Right lobe of liver (tissue), 6 donors: Measurements from ENCODE around the gene GNAI3. TPM values are rescaled to one million over a fixed set of nuclear protein-coding genes. Genes with fewer than 3 reads are reported as not detected.

Source experiments
- ATAC-seq, 4 donors: fragments of 200-7000 bp; cut with Tn5 transposase; one replicate each; pipeline ENCODE4 v1.9.1; 2020; ENCODE audit warnings: mild to moderate bottlenecking in 4 of 4, moderate library complexity in 4 of 4
- DNase-seq, 3 donors: peaks; one replicate each; pipeline ENCODE4 v3.0.0-alpha.2; 2020
- H3K27ac ChIP-seq, 3 donors: fragments of 200-600 bp; one replicate each; pipeline ENCODE4 v1.8.0; 2022
- H3K27me3 ChIP-seq, 2 donors: fragments of 200-600 bp; one replicate each; pipeline ENCODE4 v1.8.0; 2022
- H3K36me3 ChIP-seq, 4 donors: fragments of 200-600 bp; sonication (generic) in 1 of 4; one replicate each; pipeline versions ENCODE4 v1.5.1 to v1.8.0; 2017 to 2022; ENCODE audit warnings: control low read depth in 1 of 4
- H3K4me1 ChIP-seq, 4 donors: fragments of 200-600 bp; sonication (generic) in 1 of 4; one replicate each; pipeline versions ENCODE4 v1.5.1 to v1.8.0; 2017 to 2022; ENCODE audit warnings: control low read depth in 1 of 4
- H3K4me3 ChIP-seq, 3 donors: fragments of 200-600 bp; one replicate each; pipeline ENCODE4 v1.8.0; 2022
- H3K9me3 ChIP-seq, 4 donors: fragments of 200-600 bp; sonication (generic) in 1 of 4; one replicate each; pipeline versions ENCODE4 v1.5.1 to v1.8.0; 2017 to 2022; ENCODE audit warnings: control low read depth in 1 of 4
- POLR2A ChIP-seq: fragments of 450-650 bp; IDR thresholded peaks from one replicate; pipeline ENCODE4 v1.6.1; 2017; ENCODE audit warnings: antibody characterized with exemption, mild to moderate bottlenecking
- WGBS: methylation state at CpG from one replicate; pipeline ENCODE4 v1.1.6; 2018; ENCODE audit warnings: low coverage, low lambda C conversion rate; ENCODE audit not compliant: insufficient coverage; ENCODE audit errors: missing lambda C conversion rate; 5-methylcytosine and 5-hydroxymethylcytosine counted together
- intact Hi-C, 2 donors: fragments of 100-400 bp; cut with DNase I; formaldehyde crosslinking; loops; one replicate each; pipeline versions ENCODE4 v1.11.2 to v1.14.1; 2022
- total RNA-seq, 6 experiments: library from RNA; depleted of rRNA in 2 of 6; stranded (reverse); fragments of >200 nt in 2 of 6; fragmentation: NEBNext Ultra II Directional in 3 of 6; extraction: Animal tissue kit (Norgen Biotek cat#: 25700) in 3 of 6; gene quantifications; one replicate each; pipeline versions ENCODE4 v1.1.0 to v1.2.4, GENCODE V29; 2016 to 2023
- TF ChIP-seq, protein P1 (sequence below), 4 donors: fragments of 200-600 bp in 3 of 4; fragments of 450-650 bp in 1 of 4; IDR thresholded peaks; one replicate each; pipeline versions ENCODE4 v1.5.1 to v1.8.0; 2016 to 2022; ENCODE audit warnings: antibody characterized with exemption in 4 of 4, mild to moderate bottlenecking in 2 of 4
- donor health status: DM: no; HTN: yes; CAD: no.
- donor health status: DM: no; HTN: no; CAD: no.
- donor health status: DM: no; HTN: no; CAD: no.
- donor health status: DM: no; HTN: yes; CAD: no.
- donor health status: DM: no; HTN: yes; CAD: no.

GNAI3 gene
- total RNA-seq, 6 experiments from 2014 or later, result 2.5 to 4.3 (median 3.3) TPM

DNA sequence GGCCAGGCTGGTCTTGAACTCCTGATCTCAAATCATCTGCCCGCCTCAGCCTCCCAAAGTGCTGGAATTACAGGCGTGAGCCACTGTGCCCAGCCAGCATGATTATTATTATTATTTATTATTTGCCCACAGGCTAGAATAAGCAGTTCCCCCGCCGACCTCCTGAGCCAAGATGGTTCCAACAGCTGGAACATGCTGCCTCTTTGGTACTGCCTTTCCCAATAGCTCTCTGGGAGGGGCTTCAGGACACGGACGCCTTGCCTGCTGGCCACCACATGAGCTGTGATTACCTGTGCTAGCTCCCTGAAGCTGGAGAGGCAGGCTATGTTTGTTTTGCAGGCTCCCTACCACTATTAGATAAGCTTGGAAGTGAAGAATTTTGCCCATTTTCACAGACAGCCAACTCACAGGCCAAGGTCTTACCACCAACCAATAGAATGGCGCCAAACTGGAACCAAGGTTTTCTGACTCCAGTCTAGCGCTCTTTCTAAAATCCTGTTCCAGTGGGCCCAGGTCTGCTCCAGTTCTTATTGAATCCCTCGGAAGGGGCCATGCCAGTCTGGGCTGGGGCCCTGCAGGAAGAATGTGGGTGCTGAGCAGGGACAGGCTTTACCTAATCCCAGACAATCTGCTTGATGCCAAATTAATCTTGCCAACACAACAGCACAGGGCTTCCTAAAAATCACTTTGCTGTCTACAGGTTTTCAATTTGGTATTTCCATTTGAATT, 10.8 kb upstream of the GNAI3 start:
- intact Hi-C loops, result no loop called here
- ATAC-seq (no peak), DNase-seq (no peak)
- Histone ChIP-seq H3K27ac (no peak overlapping the region), H3K27me3 (no peaks in the 10 kb centered on the region), H3K9me3 (no peaks in the 10 kb centered on the region), H3K36me3 (no peaks in the 10 kb centered on the region), H3K4me1 (peaks cover 0 to 3% (median 0%) of the 10 kb centered on the region in 4 donors), H3K4me3 (no peak overlapping the region)
- no peak for TF ChIP-seq POLR2A
- TF ChIP-seq, protein P1, sequence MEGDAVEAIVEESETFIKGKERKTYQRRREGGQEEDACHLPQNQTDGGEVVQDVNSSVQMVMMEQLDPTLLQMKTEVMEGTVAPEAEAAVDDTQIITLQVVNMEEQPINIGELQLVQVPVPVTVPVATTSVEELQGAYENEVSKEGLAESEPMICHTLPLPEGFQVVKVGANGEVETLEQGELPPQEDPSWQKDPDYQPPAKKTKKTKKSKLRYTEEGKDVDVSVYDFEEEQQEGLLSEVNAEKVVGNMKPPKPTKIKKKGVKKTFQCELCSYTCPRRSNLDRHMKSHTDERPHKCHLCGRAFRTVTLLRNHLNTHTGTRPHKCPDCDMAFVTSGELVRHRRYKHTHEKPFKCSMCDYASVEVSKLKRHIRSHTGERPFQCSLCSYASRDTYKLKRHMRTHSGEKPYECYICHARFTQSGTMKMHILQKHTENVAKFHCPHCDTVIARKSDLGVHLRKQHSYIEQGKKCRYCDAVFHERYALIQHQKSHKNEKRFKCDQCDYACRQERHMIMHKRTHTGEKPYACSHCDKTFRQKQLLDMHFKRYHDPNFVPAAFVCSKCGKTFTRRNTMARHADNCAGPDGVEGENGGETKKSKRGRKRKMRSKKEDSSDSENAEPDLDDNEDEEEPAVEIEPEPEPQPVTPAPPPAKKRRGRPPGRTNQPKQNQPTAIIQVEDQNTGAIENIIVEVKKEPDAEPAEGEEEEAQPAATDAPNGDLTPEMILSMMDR (IDR thresholded peaks at IDR 0.05), result no peak
- 82% methylated on average over 8 of the region's 9 CpGs for WGBS

DNA sequence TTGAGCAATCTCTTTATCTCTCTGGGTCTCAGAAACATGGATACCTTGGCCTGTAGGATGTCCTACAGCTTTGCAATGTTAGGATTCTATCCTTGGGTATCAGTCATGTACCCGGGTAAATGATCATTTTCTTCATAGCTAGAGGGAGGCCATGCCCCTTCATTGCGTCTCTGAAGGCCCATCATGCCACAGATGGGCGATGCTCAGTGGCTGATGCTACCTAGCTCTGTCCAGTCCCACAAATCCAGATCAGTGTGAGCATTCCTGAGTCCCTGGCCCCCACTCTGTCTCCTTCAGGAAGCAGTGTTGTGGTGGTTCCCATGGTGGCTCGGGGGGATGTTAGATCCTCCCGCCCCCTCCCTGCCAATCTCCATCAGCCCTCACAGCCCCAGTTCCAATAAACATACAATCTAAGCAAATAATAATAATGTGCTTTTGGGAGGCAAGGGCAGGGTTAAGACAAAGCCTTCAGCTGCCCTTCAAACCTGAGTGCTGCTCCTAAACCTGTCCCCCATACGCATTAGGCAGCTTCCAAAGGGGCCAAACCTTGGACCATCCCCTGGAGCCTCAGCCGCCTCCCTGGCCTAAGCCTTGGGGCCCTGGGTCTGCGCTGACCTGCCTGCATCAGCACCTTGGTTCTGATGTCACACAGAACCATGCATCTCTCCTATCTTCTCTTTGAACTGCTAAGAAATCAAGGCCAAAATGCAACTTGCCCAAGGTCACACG, 9.4 kb upstream of the GNAI3 start:
- Histone ChIP-seq H3K36me3 (no peaks in the 10 kb centered on the region), H3K27ac (no peak overlapping the region), H3K9me3 (no peaks in the 10 kb centered on the region), H3K27me3 (no peaks in the 10 kb centered on the region), H3K4me1 (no peaks in the 10 kb centered on the region), H3K4me3 (no peak overlapping the region)
- no peak for ATAC-seq
- intact Hi-C loops, result no loop called here
- DNase-seq, result no peak
- WGBS, result 83% methylated on average over 5 of the region's 9 CpGs
- TF ChIP-seq, protein P1 (IDR thresholded peaks at IDR 0.05), result no peak
- no peak for TF ChIP-seq POLR2A

DNA sequence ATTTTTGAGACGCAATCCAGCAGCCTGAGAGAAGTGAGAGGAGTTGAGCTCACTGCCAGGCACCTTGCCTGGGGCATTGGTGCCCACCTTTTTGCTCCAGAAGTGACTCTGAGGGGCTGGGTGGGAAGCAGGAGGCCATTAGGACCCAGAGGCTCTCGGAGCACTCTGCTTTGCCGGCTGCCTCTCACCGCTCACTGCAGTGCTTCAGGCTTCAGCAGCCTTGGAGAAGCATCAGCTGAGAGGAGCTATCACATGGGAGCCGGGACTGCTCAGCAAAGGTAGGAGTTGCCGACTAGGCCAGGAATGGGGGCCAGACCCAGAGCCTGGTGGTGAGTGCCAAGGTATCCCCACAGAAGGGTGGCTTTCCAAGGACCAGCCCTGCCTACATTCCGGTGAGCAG, 8.7 kb upstream of the GNAI3 start, which contains the start of gene GPR61:
GPR61 (plus strand) TSS at position 197 of the 400 bp plus-strand sequence. CDS start 3,151 bp downstream, outside the sequence.
- DNase-seq (no peak), ATAC-seq (no peak)
- TF ChIP-seq, protein P1 (IDR thresholded peaks at IDR 0.05), result no peak
- TF ChIP-seq POLR2A, result no peak
- Histone ChIP-seq H3K4me3 (no peak within 1 kb of the TSS), H3K27me3 (no peaks in the 10 kb centered on the region), H3K27ac (no peak within 1 kb of the TSS), H3K4me1 (peaks cover 0 to 7% (median 0%) of the 10 kb centered on the region in 4 donors), H3K36me3 (no peaks in the 10 kb centered on the region), H3K9me3 (no peaks in the 10 kb centered on the region)
- no CpG with 5 or more reads among the region's 7 CpGs for WGBS
- intact Hi-C loops, result loop anchor here (5.0 to 10.0 kb wide), 4 partner anchors 85 to 235 kb away; partner anchors contain the start of gene EPS8L3 (in 1 of the 2)

DNA sequence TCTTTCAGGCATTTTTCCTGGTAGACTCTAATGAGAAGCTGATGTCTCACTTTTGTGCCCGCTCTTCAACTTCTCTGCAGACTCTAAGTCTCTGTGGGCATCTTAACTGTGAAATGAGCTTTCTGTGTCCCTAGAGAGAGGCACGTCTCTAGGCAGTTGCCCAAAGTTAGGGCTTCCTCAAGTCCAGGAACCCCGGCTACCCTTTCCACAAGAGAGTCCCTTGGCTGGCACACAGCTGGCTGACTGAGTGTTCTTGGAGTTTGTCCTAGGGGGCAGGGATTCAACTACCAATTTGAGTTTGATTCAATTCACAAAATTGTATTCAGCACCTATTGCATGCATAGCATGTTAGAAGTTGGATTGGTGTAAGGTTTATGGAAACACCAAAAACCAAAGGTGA, 7.3 kb upstream of the GNAI3 start:
- TF ChIP-seq, protein P1 (IDR thresholded peaks at IDR 0.05), result no peak
- no peak for TF ChIP-seq POLR2A
- H3K9me3 ChIP-seq, result no peaks in the 10 kb centered on the region
- ATAC-seq, result no peak
- no peak overlapping the region for H3K4me3 ChIP-seq
- H3K27me3 ChIP-seq, result no peaks in the 10 kb centered on the region
- WGBS, result 82% methylated on average over 3 of the region's 3 CpGs
- intact Hi-C loops, result loop anchor here (5.0 to 10.0 kb wide), 4 partner anchors 84 to 234 kb away; partner anchors contain the start of gene EPS8L3 (in 1 of the 2)
- no peaks in the 10 kb centered on the region for H3K36me3 ChIP-seq
- no peak overlapping the region for H3K27ac ChIP-seq
- DNase-seq, result no peak
- peaks cover 0 to 10% (median 0%) of the 10 kb centered on the region in 4 donors for H3K4me1 ChIP-seq
